Thymus (tissue), 11 donors: Measurements from ENCODE around the gene CCDC117. TPM values are rescaled to one million over a fixed set of nuclear protein-coding genes. Genes with fewer than 3 reads are reported as not detected.

Source experiments
- DNase-seq, 9 donors: peaks; one replicate each; pipeline ENCODE4 v3.0.0-alpha.2; 2013; ENCODE audit warnings: low spot score in 9 of 9, low read depth in 6 of 9, missing footprints in 1 of 9
- H3K27ac ChIP-seq, 2 donors: one replicate each; pipeline ENCODE4 v1.5.1; 2013; ENCODE audit warnings: control low read depth in 1 of 2, low read depth in 1 of 2, low read length in 1 of 2, mild to moderate bottlenecking in 1 of 2, moderate library complexity in 1 of 2
- H3K27me3 ChIP-seq, 2 donors: one replicate each; pipeline ENCODE4 v1.5.1; 2013; ENCODE audit warnings: low read length in 1 of 2; ENCODE audit not compliant: control insufficient read depth in 2 of 2, insufficient read depth in 1 of 2
- H3K36me3 ChIP-seq, 2 donors: one replicate each; pipeline ENCODE4 v1.5.1; 2013; ENCODE audit warnings: low read length in 1 of 2, mild to moderate bottlenecking in 1 of 2, moderate library complexity in 1 of 2; ENCODE audit not compliant: control insufficient read depth in 2 of 2, insufficient read depth in 2 of 2
- H3K4me1 ChIP-seq, 2 donors: one replicate each; pipeline ENCODE4 v1.5.1; 2013; ENCODE audit warnings: low read length in 2 of 2; ENCODE audit not compliant: control insufficient read depth in 2 of 2, insufficient read depth in 2 of 2
- H3K4me3 ChIP-seq, 2 donors: one replicate each; pipeline ENCODE4 v1.5.1; 2013; ENCODE audit warnings: low read length in 2 of 2, control low read depth in 1 of 2, mild to moderate bottlenecking in 1 of 2
- H3K9me3 ChIP-seq, 2 donors: one replicate each; pipeline ENCODE4 v1.5.1; 2013; ENCODE audit warnings: low read length in 1 of 2, mild to moderate bottlenecking in 1 of 2; ENCODE audit not compliant: control insufficient read depth in 2 of 2, insufficient read depth in 1 of 2
- WGBS: extraction: QIAGEN DNeasy Blood & Tissue Kit; methylation state at CpG from one replicate; pipeline ENCODE4 v1.1.7; 2013; 5-methylcytosine and 5-hydroxymethylcytosine counted together
- polyA plus RNA-seq: library from polyadenylated mRNA; stranded (reverse); fragments of 200-250 nt; gene quantifications from one replicate; pipeline ENCODE4 v1.2.3, GENCODE V29; 2013
- total RNA-seq: library from RNA; stranded (reverse); fragments of 120-200 nt; gene quantifications from one replicate; pipeline ENCODE4 v1.2.4, GENCODE V29; 2013
- donor health status: healthy.

Gene CCDC117
- total and polyA plus RNA-seq, 2 donors, result 18.8 to 24.4 TPM

DNA sequence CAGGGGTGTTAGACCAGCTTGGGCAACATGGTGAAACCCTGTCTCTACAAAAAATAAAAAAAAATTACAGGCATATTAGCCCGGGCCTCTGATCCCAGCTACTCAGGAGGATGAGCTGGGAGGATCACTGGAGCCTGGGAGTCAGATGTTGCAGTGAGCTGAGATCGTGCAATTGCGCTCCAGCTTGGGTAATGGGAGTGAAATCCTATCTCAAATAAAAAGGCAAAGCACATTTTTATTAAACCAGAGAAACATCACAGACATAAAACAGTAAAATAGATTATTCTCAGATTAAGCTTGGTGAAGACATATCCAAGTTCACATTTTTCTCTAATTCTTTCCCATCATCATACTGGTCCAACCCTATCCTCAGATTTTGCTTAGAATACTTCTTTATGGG lies 57.9 kb downstream of the CCDC117 start:
- 97% methylated on average over 3 of the region's 3 CpGs for WGBS
- peaks cover 3 to 5% of the 10 kb centered on the region in 2 donors for H3K36me3 ChIP-seq
- H3K4me1 ChIP-seq, result peaks cover 10 to 21% of the 10 kb centered on the region in 2 donors
- H3K4me3 ChIP-seq, result no peak overlapping the region
- peaks cover 1 to 4% of the 10 kb centered on the region in 2 donors for H3K9me3 ChIP-seq
- H3K27me3 ChIP-seq, result no peaks in the 10 kb centered on the region
- DNase-seq, result no peak
- H3K27ac ChIP-seq, result no peak overlapping the region

DNA sequence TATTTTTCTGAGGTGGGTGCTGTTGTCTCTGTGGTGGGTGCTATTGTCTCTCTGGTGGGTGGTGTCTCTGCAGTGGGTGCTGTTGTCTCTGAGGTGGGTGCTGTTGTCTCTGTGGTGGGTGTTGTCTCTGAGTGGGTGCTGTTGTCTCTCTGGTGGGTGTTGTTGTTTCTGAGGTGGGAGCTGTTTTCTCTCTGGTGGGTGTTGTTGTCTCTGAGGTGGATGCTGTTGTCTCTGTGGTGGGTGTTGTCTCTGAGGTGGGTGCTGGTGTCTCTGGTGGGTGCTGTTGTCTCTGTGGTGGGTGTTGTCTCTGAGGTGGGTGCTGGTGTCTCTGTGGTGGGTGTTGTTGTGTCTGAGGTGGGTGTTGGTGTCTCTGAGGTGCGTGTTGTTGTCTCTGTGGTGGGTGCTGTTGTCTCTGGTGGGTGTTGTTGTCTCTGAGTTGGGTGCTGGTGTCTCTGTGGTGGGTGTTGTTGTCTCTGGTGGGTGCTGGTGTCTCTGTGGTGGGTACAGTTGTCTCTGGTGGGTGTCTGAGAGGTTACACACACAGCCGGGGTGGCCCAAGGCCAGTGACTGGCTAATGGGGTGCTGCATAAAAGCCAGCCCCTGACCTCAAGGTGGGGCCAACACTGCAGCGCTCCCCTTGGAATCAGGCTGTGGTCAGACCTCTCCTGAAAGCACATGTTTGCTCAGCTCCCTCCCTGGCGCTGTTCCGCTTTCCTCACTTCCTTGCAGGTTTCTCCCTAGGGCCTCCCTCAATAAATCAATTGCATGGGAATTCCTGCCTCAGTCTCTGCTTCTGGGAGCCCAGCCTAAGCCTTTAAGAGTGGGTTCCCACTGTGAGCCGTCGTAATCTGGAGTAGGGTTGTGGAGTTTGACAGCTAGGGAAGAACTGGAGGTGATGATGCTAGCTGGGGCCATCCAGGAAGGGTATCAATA lies 58.9 kb downstream of the CCDC117 start:
- Histone ChIP-seq H3K27me3 (no peaks in the 10 kb centered on the region), H3K9me3 (peaks cover 1 to 4% of the 10 kb centered on the region in 2 donors), H3K36me3 (peaks cover 3 to 5% of the 10 kb centered on the region in 2 donors), H3K27ac (no peak overlapping the region), H3K4me1 (peaks cover 10 to 21% of the 10 kb centered on the region in 2 donors), H3K4me3 (no peak overlapping the region)
- DNase-seq, result no peak
- WGBS, result 90% methylated on average over 7 of the region's 7 CpGs

DNA sequence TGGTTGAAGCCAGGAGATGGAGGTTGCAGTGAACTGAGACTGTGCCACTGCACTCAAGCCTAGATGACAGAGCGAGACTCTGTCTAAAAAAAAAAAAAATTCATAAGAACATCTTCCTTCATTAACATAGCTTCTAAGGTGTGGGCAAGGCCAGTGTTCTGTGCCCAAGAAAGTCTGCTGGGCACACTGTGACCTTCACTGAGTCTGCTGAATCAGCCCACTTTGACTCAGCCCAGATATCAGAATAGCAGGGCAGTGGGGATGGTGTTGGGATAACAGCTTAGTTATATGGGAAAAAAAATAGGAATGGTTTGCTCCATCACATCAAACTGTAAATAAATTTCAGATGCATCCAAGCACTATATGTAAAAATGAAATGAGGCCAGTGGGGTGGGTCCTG lies 60.2 kb downstream of the CCDC117 start:
- Histone ChIP-seq H3K9me3 (no peaks in the 10 kb centered on the region), H3K27ac (no peak overlapping the region), H3K4me3 (no peak overlapping the region), H3K36me3 (peaks cover 3 to 5% of the 10 kb centered on the region in 2 donors), H3K27me3 (no peaks in the 10 kb centered on the region), H3K4me1 (peaks cover 10 to 19% of the 10 kb centered on the region in 2 donors)
- DNase-seq, result no peak
- 98% methylated on average over 1 of the region's 1 CpG for WGBS

DNA sequence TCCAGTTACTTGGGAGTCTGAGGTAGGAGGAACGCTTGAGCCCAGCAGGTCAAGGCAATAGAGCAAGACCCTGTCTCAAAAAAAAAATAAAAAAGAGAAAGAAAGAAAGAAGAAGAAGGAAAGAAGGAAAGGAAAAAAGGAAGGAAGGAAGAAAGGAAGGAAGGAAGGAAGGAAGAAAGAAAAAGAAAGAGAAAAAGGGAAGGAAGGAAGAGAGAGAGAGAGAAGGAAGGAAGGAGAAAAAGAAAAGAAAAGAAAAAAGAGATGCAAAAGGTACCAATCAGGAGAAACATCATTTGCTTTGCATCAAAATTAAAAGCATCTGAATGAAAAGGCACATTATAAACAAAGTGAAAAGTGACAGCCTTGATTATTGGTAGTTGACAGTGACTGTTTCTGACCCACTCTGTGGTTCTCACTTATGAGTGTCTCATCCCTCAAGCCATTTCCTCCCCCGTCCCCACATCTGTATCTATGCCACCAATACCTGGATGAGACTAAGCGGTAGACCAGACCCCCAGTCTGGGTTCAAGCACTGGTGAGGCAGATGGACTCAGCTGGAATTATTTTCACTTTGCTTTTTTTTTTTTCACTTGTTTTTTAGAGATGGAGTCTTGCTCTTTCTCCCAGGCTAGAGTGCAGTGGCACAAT lies 60.9 kb downstream of the CCDC117 start:
- H3K4me1 ChIP-seq, result peaks cover 10 to 13% of the 10 kb centered on the region in 2 donors
- H3K27me3 ChIP-seq, result no peaks in the 10 kb centered on the region
- WGBS, result 96% methylated on average over 3 of the region's 3 CpGs
- no peak overlapping the region for H3K27ac ChIP-seq
- peaks cover 3 to 5% of the 10 kb centered on the region in 2 donors for H3K36me3 ChIP-seq
- no peaks in the 10 kb centered on the region for H3K9me3 ChIP-seq
- no peak for DNase-seq
- H3K4me3 ChIP-seq, result no peak overlapping the region

DNA sequence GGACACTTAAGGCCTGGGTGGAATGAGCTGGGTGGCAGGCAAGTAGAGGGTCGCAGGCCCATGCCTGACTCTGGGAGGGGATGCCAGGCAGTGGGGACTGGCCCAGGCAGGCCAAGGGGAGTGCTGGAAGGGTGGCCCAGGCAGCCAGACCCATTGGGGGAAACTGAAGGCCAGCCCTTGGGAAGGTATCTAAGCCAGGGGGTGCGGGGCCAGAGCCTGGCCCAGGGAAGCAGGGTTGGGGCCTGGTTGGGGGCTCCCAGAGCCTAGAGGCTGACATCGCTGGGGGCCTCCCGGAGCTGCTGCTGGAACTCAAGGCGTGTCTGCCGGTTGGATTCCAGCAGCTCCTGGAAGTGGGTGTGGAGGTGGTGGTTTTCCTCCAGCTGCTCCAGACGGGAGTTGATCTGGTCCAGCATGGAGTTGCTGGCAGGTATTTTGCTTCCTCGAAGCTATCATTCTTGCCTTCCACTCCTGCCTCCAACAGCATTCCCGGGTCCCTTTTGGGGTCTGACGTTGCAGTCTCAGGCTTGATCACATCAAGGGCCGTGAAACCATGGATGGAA lies 63.2 kb downstream of the CCDC117 start:
- 96% methylated on average over 11 of the region's 11 CpGs for WGBS

DNA sequence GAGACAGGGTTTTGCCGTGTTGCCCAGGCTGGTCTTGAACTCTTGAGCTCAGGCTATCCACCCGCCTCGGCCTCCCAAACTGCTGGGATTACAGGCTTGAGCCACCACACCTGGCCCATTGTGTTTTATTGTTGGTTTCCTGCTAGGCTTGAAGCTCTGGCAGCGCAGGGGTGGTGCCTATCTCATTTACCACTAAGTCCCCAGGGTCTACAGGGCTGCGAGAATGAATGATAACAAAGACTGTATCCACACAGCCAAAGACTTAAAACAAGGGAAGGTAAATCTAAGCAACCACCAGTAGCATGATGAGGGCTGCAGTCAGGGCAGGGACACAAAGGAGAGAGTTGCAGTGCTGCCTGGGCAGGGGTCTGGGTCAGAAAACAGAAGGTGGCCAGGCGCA lies 65.1 kb downstream of the CCDC117 start:
- Histone ChIP-seq H3K9me3 (no peaks in the 10 kb centered on the region), H3K36me3 (no peaks in the 10 kb centered on the region)
- WGBS, result 94% methylated on average over 6 of the region's 6 CpGs

More for the DNA sequence above, 63.2 kb downstream of the CCDC117 start:
- Histone ChIP-seq H3K36me3 (peaks cover 0 to 3% of the 10 kb centered on the region in 2 donors), H3K27me3 (no peaks in the 10 kb centered on the region), H3K4me1 (no peaks in the 10 kb centered on the region), H3K27ac (no peak overlapping the region), H3K4me3 (no peak overlapping the region), H3K9me3 (no peaks in the 10 kb centered on the region)
- DNase-seq, result no peak

More for the DNA sequence above, 65.1 kb downstream of the CCDC117 start:
- no peak for DNase-seq
- no peaks in the 10 kb centered on the region for H3K27me3 ChIP-seq
- no peak overlapping the region for H3K27ac ChIP-seq
- H3K4me3 ChIP-seq, result no peak overlapping the region
- H3K4me1 ChIP-seq, result no peaks in the 10 kb centered on the region

Other genes with a start within 250 kb of the CCDC117 start
- 5.5 TPM for gene TTC28, start 92.9 kb upstream of the CCDC117 start, total RNA-seq
- gene TTC28, start 92.9 kb upstream of the CCDC117 start, polyA plus RNA-seq, result 2.0 TPM
- gene CHEK2, start 30.9 kb upstream of the CCDC117 start, total RNA-seq, result 17.0 TPM
- 30.8 TPM for gene CHEK2, start 30.9 kb upstream of the CCDC117 start, polyA plus RNA-seq
- 9.3 TPM for gene HSCB, start 30.7 kb upstream of the CCDC117 start, total RNA-seq
- gene HSCB, start 30.7 kb upstream of the CCDC117 start, polyA plus RNA-seq, result 30.3 TPM
- gene XBP1, start 27.9 kb downstream of the CCDC117 start, total RNA-seq, result 136 TPM
- 113 TPM for gene XBP1, start 27.9 kb downstream of the CCDC117 start, polyA plus RNA-seq
- gene ZNRF3, start 110.9 kb downstream of the CCDC117 start, total RNA-seq, result 1.3 TPM
- gene ZNRF3, start 110.9 kb downstream of the CCDC117 start, polyA plus RNA-seq, result 1.1 TPM